Osteocyte (in vitro differentiated cells): ENCODE results near the gene CCHCR1. TPM values are rescaled to one million over a fixed set of nuclear protein-coding genes. Genes with fewer than 3 reads are reported as not detected.

Source experiments
- DNase-seq: peaks from one replicate; pipeline ENCODE4 v3.0.0; 2021; ENCODE audit warnings: mixed read lengths; ENCODE audit not compliant: unreplicated experiment; ENCODE audit errors: extremely low spot score
- H3K27ac Mint-ChIP-seq: one replicate; pipeline ENCODE4 v1.8.0; 2021; ENCODE audit warnings: mild to moderate bottlenecking, mixed read lengths; ENCODE audit not compliant: unreplicated experiment
- H3K27me3 Mint-ChIP-seq: one replicate; pipeline ENCODE4 v1.8.0; 2021; ENCODE audit warnings: mixed read lengths; ENCODE audit not compliant: unreplicated experiment
- H3K36me3 Mint-ChIP-seq: one replicate; pipeline ENCODE4 v1.8.0; 2021; ENCODE audit warnings: mixed read lengths; ENCODE audit not compliant: unreplicated experiment
- H3K4me1 Mint-ChIP-seq: one replicate; pipeline ENCODE4 v1.8.0; 2021; ENCODE audit warnings: mixed read lengths; ENCODE audit not compliant: unreplicated experiment
- H3K4me3 Mint-ChIP-seq: one replicate; pipeline ENCODE4 v1.8.0; 2021; ENCODE audit warnings: mild to moderate bottlenecking, moderate library complexity, mixed read lengths; ENCODE audit not compliant: unreplicated experiment
- H3K9me3 Mint-ChIP-seq: one replicate; pipeline ENCODE4 v1.8.0; 2021; ENCODE audit warnings: mixed read lengths; ENCODE audit not compliant: unreplicated experiment
- CTCF ChIP-seq: fragments of 200-600 bp; sonication (generic); IDR thresholded peaks from 2 replicates; pipeline ENCODE4 v1.5.0; 2021; ENCODE audit warnings: antibody characterized with exemption, mild to moderate bottlenecking, moderate library complexity
- total RNA-seq: library from RNA; stranded (reverse); gene quantifications from 2 replicates; pipeline ENCODE4 v1.2.1, GENCODE V29; 2021

CCHCR1 gene
- total RNA-seq, 1 donor from 2014 or later = 19.0 TPM

GRCh38 chr6:31139599-31139998 lies 18.0 kb downstream of the CCHCR1 start:
- H3K27ac Mint-ChIP-seq = no peak overlapping the region
- no peak overlapping the region for H3K4me3 Mint-ChIP-seq
- H3K4me1 Mint-ChIP-seq = peaks cover 30% of the 10 kb centered on the region
- DNase-seq = no peak
- H3K9me3 Mint-ChIP-seq = no peaks in the 10 kb centered on the region
- H3K36me3 Mint-ChIP-seq = peaks cover 2% of the 10 kb centered on the region
- TF ChIP-seq CTCF = no peak
- no peaks in the 10 kb centered on the region for H3K27me3 Mint-ChIP-seq

- DNase-seq = no peak
- Mint-ChIP-seq H3K4me3 (no peak within 1 kb of the TSS), H3K9me3 (no peaks in the 10 kb centered on the region), H3K27me3 (no peaks in the 10 kb centered on the region), H3K36me3 (peaks cover 2% of the 10 kb centered on the region), H3K27ac (no peak within 1 kb of the TSS), H3K4me1 (peaks cover 30% of the 10 kb centered on the region)
- TF ChIP-seq CTCF = no peak
These were observed 18.6 kb downstream of the CCHCR1 start, which contains the start of gene PSORS1C2 for GRCh38 chr6:31138982-31139381. Gene PSORS1C2 (minus strand): TSS chr6:31139066. CDS start chr6:31139026, 40 bp downstream.

GRCh38 chr6:31135710-31136109 lies 21.9 kb downstream of the CCHCR1 start:
- H3K9me3 Mint-ChIP-seq = no peaks in the 10 kb centered on the region
- peaks cover 12% of the 10 kb centered on the region for H3K4me1 Mint-ChIP-seq
- TF ChIP-seq CTCF = no peak
- H3K27ac Mint-ChIP-seq = no peak overlapping the region
- no peaks in the 10 kb centered on the region for H3K27me3 Mint-ChIP-seq
- H3K36me3 Mint-ChIP-seq = no peaks in the 10 kb centered on the region
- no peak for DNase-seq
- no peak overlapping the region for H3K4me3 Mint-ChIP-seq

GRCh38 chr6:31132806-31133205 lies 24.8 kb downstream of the CCHCR1 start:
- no peak overlapping the region for H3K27ac Mint-ChIP-seq
- no peak overlapping the region for H3K4me3 Mint-ChIP-seq
- H3K4me1 Mint-ChIP-seq = peaks cover 8% of the 10 kb centered on the region
- H3K27me3 Mint-ChIP-seq = peaks cover 16% of the 10 kb centered on the region
- no peak for TF ChIP-seq CTCF
- no peak for DNase-seq
- no peaks in the 10 kb centered on the region for H3K9me3 Mint-ChIP-seq
- H3K36me3 Mint-ChIP-seq = no peaks in the 10 kb centered on the region

- peaks cover 7% of the 10 kb centered on the region for H3K4me1 Mint-ChIP-seq
- no peak overlapping the region for H3K4me3 Mint-ChIP-seq
- H3K36me3 Mint-ChIP-seq = no peaks in the 10 kb centered on the region
- peaks cover 16% of the 10 kb centered on the region for H3K27me3 Mint-ChIP-seq
- H3K27ac Mint-ChIP-seq = no peak overlapping the region
- TF ChIP-seq CTCF = no peak
- no peaks in the 10 kb centered on the region for H3K9me3 Mint-ChIP-seq
- DNase-seq = no peak
These were observed 26.0 kb downstream of the CCHCR1 start for GRCh38 chr6:31131595-31131994.
